Endothelial cell (in vitro differentiated cells): ENCODE measurements around the gene CCDC158. TPM values are rescaled to one million over a fixed set of nuclear protein-coding genes. Genes with fewer than 3 reads are reported as not detected.
A peak's percentile ranks its signal among the peaks of the same experiment; 100 is the strongest.
"Not testable (repeated sequence)": the region's sequence is repeated elsewhere in the genome, so short reads cannot be mapped to it uniquely, and the experiment has no call there.

Experiments used
- DNase-seq: peaks from one replicate; pipeline ENCODE4 v3.0.0; 2021; ENCODE audit warnings: low spot score
- H3K27ac Mint-ChIP-seq: one replicate; pipeline ENCODE4 v1.8.0; 2021; ENCODE audit warnings: mixed read lengths, inconsistent platforms; ENCODE audit not compliant: unreplicated experiment
- H3K27me3 Mint-ChIP-seq: one replicate; pipeline ENCODE4 v1.8.0; 2021; ENCODE audit warnings: mild to moderate bottlenecking, moderate library complexity, mixed read lengths, inconsistent platforms; ENCODE audit not compliant: unreplicated experiment
- H3K36me3 Mint-ChIP-seq: one replicate; pipeline ENCODE4 v1.8.0; 2021; ENCODE audit warnings: mild to moderate bottlenecking, low read depth, mixed read lengths, inconsistent platforms; ENCODE audit not compliant: unreplicated experiment
- H3K4me1 Mint-ChIP-seq: one replicate; pipeline ENCODE4 v1.8.0; 2021; ENCODE audit warnings: mild to moderate bottlenecking, mixed read lengths, inconsistent platforms; ENCODE audit not compliant: unreplicated experiment
- H3K4me3 Mint-ChIP-seq: one replicate; pipeline ENCODE4 v1.8.0; 2021; ENCODE audit warnings: mild to moderate bottlenecking, mixed read lengths, inconsistent platforms; ENCODE audit not compliant: unreplicated experiment
- H3K9me3 Mint-ChIP-seq: one replicate; pipeline ENCODE4 v1.8.0; 2021; ENCODE audit warnings: mixed read lengths, inconsistent platforms; ENCODE audit not compliant: unreplicated experiment
- total RNA-seq: library from RNA; stranded (reverse); fragmentation: NEBNext Ultra II Directional; extraction: Animal tissue kit (Norgen Biotek cat#: 25700); gene quantifications from one replicate; pipeline ENCODE4 v1.2.1, GENCODE V29; 2021; ENCODE audit not compliant: unreplicated experiment
- TF ChIP-seq, protein P1 (sequence below): fragments of 200-600 bp; sonication (generic); IDR thresholded peaks from one replicate; pipeline ENCODE4 v1.5.0; 2021; ENCODE audit warnings: antibody characterized with exemption; ENCODE audit not compliant: unreplicated experiment

Gene CCDC158
- total RNA-seq, 1 donor from 2014 or later, result not detected

DNA sequence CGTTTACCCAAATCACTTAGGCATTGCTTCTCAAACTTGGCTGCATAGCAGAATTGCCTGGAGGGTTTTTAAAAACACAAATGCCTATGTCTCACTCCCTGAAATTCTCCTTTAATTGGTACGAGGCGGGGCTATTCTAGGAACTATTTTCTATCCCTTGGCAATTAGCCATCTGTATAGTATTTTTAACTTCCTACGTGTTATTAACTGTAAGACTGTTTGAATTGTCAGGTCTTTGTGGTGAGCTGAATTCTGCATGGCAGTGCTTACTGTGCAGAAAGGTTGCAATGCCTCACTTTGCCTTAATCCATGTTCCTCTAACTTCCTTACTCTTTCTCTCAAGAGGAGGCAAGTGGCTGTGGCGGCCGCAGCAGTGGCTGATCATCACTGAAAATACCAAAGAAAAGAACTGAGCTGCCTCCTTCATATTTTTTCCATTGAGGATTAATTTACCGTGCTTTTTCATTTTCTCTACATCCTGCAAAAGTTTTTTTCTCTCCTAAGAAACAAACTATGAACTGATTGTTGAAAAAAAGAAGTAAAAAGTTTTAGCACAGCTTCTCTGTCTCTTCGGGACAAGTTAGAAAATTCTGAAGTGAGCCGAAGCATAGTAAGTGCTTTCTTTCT, 14.1 kb upstream of the CCDC158 start, which contains the start of gene SHROOM3:
Gene SHROOM3, plus strand, starts transcription at position 329 of the 627 bp plus-strand sequence. CDS start 824 bp downstream, outside the sequence.
- H3K4me1 Mint-ChIP-seq, result peaks cover 11% of the 10 kb centered on the region
- H3K4me3 Mint-ChIP-seq, result peak within 1 kb of the TSS; percentile 50
- H3K9me3 Mint-ChIP-seq, result no peaks in the 10 kb centered on the region
- H3K27me3 Mint-ChIP-seq, result no peaks in the 10 kb centered on the region
- H3K36me3 Mint-ChIP-seq, result no peaks in the 10 kb centered on the region
- peak within 1 kb of the TSS; percentile 34 for H3K27ac Mint-ChIP-seq
- DNase-seq, result no peak
- TF ChIP-seq, protein P1, sequence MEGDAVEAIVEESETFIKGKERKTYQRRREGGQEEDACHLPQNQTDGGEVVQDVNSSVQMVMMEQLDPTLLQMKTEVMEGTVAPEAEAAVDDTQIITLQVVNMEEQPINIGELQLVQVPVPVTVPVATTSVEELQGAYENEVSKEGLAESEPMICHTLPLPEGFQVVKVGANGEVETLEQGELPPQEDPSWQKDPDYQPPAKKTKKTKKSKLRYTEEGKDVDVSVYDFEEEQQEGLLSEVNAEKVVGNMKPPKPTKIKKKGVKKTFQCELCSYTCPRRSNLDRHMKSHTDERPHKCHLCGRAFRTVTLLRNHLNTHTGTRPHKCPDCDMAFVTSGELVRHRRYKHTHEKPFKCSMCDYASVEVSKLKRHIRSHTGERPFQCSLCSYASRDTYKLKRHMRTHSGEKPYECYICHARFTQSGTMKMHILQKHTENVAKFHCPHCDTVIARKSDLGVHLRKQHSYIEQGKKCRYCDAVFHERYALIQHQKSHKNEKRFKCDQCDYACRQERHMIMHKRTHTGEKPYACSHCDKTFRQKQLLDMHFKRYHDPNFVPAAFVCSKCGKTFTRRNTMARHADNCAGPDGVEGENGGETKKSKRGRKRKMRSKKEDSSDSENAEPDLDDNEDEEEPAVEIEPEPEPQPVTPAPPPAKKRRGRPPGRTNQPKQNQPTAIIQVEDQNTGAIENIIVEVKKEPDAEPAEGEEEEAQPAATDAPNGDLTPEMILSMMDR, result no peak

DNA sequence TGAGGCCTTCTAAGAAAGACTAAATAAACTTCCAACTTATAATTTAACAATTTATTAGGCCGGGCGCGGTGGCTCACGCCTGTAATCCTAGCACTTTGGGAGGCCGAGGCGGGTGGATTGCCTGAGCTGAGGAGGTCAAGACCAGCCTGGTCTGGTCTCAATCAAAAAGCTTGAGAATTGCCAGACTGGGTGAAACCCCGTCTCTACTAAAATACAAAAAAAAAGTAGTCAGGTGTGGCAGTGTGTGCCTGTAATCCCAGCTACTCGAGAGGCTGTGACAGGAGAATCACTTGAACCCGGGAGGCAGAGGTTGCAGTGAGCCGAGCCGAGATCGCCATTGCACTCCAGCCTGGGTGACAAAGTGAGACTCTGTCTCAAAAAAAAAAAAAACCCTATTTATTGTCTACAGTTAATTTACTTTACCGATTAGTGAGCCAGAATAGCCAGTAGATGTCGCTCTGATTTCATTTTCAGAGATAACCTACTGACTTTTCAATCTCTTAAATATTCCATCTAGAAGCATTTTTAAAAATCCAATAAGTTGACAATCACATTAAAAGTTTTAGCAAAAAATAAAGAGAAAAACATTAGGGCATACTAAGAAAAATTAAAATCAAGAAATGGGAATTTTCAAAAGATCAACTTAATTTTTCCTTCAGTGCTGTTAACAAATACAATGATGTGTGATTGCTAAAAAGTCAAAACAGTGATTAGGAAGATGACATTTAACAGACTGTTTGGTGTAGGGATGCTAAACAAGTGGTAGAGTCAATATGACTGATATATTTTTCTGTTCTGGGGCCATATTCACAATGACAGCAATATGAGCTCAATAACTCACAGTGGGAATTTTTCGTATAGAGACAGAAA, 9.8 kb upstream of the CCDC158 start:
- no peaks in the 10 kb centered on the region for H3K36me3 Mint-ChIP-seq
- H3K27ac Mint-ChIP-seq, result no peak overlapping the region
- H3K4me1 Mint-ChIP-seq, result peaks cover 9% of the 10 kb centered on the region
- no peak overlapping the region for H3K4me3 Mint-ChIP-seq
- TF ChIP-seq, protein P1, result peak; percentile 66
- no peaks in the 10 kb centered on the region for H3K27me3 Mint-ChIP-seq
- no peaks in the 10 kb centered on the region for H3K9me3 Mint-ChIP-seq
- no peak for DNase-seq

DNA sequence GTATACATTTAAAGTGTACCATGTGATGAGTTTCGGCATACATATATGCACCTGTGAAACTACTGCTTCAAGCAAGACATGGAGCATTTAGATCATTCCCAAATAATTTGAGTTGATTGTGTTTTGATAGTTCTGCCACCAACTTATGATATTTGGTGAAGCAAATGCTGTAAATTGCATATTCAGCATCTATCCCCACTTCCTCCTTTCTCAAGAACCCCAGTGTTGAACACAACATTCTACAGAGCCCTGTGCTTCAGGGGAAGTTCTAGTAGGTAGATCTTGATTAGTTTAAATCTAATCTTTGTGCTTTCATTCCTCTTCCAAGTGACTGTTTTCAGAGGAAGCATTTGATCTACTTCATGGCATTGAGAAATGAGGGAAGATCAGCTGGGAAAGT, 8.7 kb upstream of the CCDC158 start:
- Mint-ChIP-seq H3K4me3 (no peak overlapping the region), H3K27me3 (no peaks in the 10 kb centered on the region), H3K36me3 (no peaks in the 10 kb centered on the region), H3K4me1 (no peaks in the 10 kb centered on the region), H3K27ac (no peak overlapping the region), H3K9me3 (no peaks in the 10 kb centered on the region)
- TF ChIP-seq, protein P1, result no peak
- no peak for DNase-seq

DNA sequence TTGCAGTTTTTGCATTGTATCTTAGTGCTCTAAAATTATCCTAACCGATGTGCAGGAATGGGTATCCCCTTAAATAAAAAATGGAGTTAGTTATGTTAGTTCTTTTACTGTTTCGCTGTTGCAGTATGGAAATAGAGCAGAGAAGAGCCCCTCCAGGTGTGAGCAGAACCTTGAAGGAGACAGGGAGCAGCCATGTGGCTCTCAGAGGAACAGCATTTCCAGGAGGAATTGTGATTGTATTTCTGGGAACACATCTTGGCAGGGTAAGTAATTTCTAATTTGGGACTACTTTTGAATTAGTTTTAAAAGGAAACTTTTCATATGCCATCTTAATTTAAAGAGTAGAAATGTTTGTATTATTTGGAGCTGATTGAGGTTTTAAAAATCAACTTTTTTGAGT, 5.3 kb upstream of the CCDC158 start:
- no peak overlapping the region for H3K4me3 Mint-ChIP-seq
- H3K27me3 Mint-ChIP-seq, result no peaks in the 10 kb centered on the region
- TF ChIP-seq, protein P1, result no peak
- DNase-seq, result no peak
- no peaks in the 10 kb centered on the region for H3K36me3 Mint-ChIP-seq
- no peaks in the 10 kb centered on the region for H3K9me3 Mint-ChIP-seq
- H3K4me1 Mint-ChIP-seq, result no peaks in the 10 kb centered on the region
- H3K27ac Mint-ChIP-seq, result no peak overlapping the region

DNA sequence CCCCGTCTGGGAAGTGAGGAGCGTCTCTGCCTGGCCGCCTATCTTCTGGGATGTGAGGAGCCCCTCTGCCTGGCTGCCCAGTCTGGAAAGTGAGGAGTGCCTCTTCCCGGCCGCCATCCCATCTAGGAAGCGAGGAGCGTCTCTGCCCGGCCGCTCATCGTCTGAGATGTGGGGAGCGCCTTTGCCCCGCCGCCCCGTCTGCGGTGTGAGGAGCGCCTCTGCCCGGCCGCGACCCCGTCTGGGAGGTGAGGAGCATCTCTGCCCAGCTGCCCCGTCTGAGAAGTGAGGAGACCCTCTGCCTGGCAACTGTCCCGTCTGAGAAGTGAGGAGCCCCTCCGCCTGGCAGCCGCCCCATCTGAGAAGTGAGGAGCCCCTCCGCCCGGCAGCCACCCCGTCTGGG, 2.2 kb upstream of the CCDC158 start:
- H3K9me3 Mint-ChIP-seq, H3K27ac Mint-ChIP-seq, H3K4me1 Mint-ChIP-seq, H3K27me3 Mint-ChIP-seq, H3K4me3 Mint-ChIP-seq, DNase-seq, H3K36me3 Mint-ChIP-seq: not testable (repeated sequence)
